GM23248 (cell line): ENCODE data around the gene P4HTM. TPM values are rescaled to one million over a fixed set of nuclear protein-coding genes. Genes with fewer than 3 reads are reported as not detected.

Source experiments
- DNase-seq: peaks from one replicate; pipeline ENCODE4 v3.0.0-alpha.2; 2015
- H2AFZ ChIP-seq: fragments of 200-600 bp; sonication (generic); 2 replicates; pipeline ENCODE4 v1.6.1; 2016; ENCODE audit warnings: antibody characterized with exemption
- H3F3A ChIP-seq: fragments of 200-600 bp; sonication (generic); 2 replicates; pipeline ENCODE4 v1.6.1; 2016; ENCODE audit warnings: mild to moderate bottlenecking, antibody characterized with exemption, mixed run types; ENCODE audit not compliant: insufficient read depth
- H3K27ac ChIP-seq: fragments of 200-600 bp; sonication (generic); 2 replicates; pipeline ENCODE4 v1.5.1; 2016; ENCODE audit warnings: mild to moderate bottlenecking
- H3K27me3 ChIP-seq: fragments of 200-600 bp; sonication (generic); replicated peaks from 2 replicates; pipeline ENCODE4 v1.6.1; 2016; ENCODE audit warnings: mild to moderate bottlenecking; ENCODE audit not compliant: insufficient read depth
- H3K36me3 ChIP-seq: fragments of 200-600 bp; sonication (generic); 2 replicates; pipeline ENCODE4 v1.6.1; 2016; ENCODE audit warnings: low read depth, mild to moderate bottlenecking
- H3K4me1 ChIP-seq: fragments of 200-600 bp; sonication (generic); 2 replicates; pipeline ENCODE4 v1.6.1; 2016; ENCODE audit warnings: mild to moderate bottlenecking; ENCODE audit not compliant: insufficient read depth
- H3K4me2 ChIP-seq: fragments of 200-600 bp; sonication (generic); one replicate; pipeline ENCODE4 v1.6.1; 2016; ENCODE audit warnings: mild to moderate bottlenecking; ENCODE audit not compliant: unreplicated experiment
- H3K4me3 ChIP-seq: fragments of 200-600 bp; sonication (generic); 2 replicates; pipeline ENCODE4 v1.5.1; 2016; ENCODE audit warnings: mild to moderate bottlenecking
- H3K79me2 ChIP-seq: fragments of 200-600 bp; sonication (generic); 2 replicates; pipeline ENCODE4 v1.6.1; 2016; ENCODE audit warnings: mild to moderate bottlenecking; ENCODE audit not compliant: insufficient read depth
- H3K9ac ChIP-seq: fragments of 200-600 bp; sonication (generic); 2 replicates; pipeline ENCODE4 v1.6.1; 2016; ENCODE audit warnings: mild to moderate bottlenecking
- H3K9me2 ChIP-seq: fragments of 200-600 bp; sonication (generic); 2 replicates; pipeline ENCODE4 v1.6.1; 2016; ENCODE audit warnings: mixed run types, mild to moderate bottlenecking, moderate library complexity; ENCODE audit not compliant: insufficient read depth
- H3K9me3 ChIP-seq: fragments of 200-600 bp; sonication (generic); one replicate; pipeline ENCODE4 v1.6.1; 2017; ENCODE audit warnings: low read depth
- H4K20me1 ChIP-seq: fragments of 200-600 bp; sonication (generic); 2 replicates; pipeline ENCODE4 v1.6.0; 2016; ENCODE audit not compliant: insufficient read depth
- EZH2 ChIP-seq: fragments of 200-600 bp; sonication (generic); IDR thresholded peaks from 2 replicates; pipeline ENCODE4 v1.6.1; 2018; ENCODE audit warnings: antibody characterized with exemption, mild to moderate bottlenecking; ENCODE audit not compliant: insufficient read depth, poor library complexity, severe bottlenecking
- EZH2phosphoT487 ChIP-seq: fragments of 200-600 bp; sonication (generic); IDR thresholded peaks from 2 replicates; pipeline ENCODE4 v1.6.1; 2018; ENCODE audit warnings: antibody characterized with exemption, moderate library complexity, mild to moderate bottlenecking, low read depth; ENCODE audit not compliant: insufficient read depth
- WGBS, 2 experiments: methylation state at CpG; one replicate each; pipeline ENCODE4 v1.1.6; 2015 to 2017; ENCODE audit warnings: low lambda C conversion rate in 2 of 2, low coverage in 1 of 2; ENCODE audit errors: missing lambda C conversion rate in 2 of 2; 5-methylcytosine and 5-hydroxymethylcytosine counted together
- in situ Hi-C: fragments of 300-500 bp; cut with MboI; formaldehyde crosslinking; loops from 2 replicates; pipeline ENCODE4 v1.15.0; 2020
- polyA plus RNA-seq: library from polyadenylated mRNA; unstranded; fragments of >200 nt; fragmentation: Nextera tagmentation; extraction: Ambion mirVana; gene quantifications from 2 replicates; pipeline ENCODE4 v1.2.1, GENCODE V29; 2016
- total RNA-seq: library from RNA; depleted of rRNA; stranded (reverse); fragments of >200 nt; shearing (Covaris generic); gene quantifications from 2 replicates; pipeline ENCODE4 v1.2.3, GENCODE V29; 2014; rRNA removed

Gene P4HTM
- 38.3 and 53.6 TPM in 2 replicates for total RNA-seq
- polyA plus RNA-seq = 29.7 and 30.4 TPM in 2 replicates

GRCh38 chr3:48989796-48990635 is at the start of gene P4HTM:
P4HTM (plus strand) TSS chr3:48990241; CDS start chr3:48990257, 16 bp downstream.
- Histone ChIP-seq H3K9me2 (no peaks in the 10 kb centered on the region), H3K27me3 (no peaks in the 10 kb centered on the region), H2AFZ (peak within 1 kb of the TSS; percentile 71), H3K9ac (peak within 1 kb of the TSS; percentile 86), H3K36me3 (no peaks in the 10 kb centered on the region), H3K4me2 (peak within 1 kb of the TSS; percentile 88), H3K27ac (peak within 1 kb of the TSS; percentile 94), H3F3A (peaks cover 6% of the 10 kb centered on the region; the same call in 1 of the 2 replicates), H3K4me1 (peaks cover 14% of the 10 kb centered on the region; the same call in 1 of the 2 replicates), H3K79me2 (peaks cover 47% of the 10 kb centered on the region), H3K9me3 (no peaks in the 10 kb centered on the region), H4K20me1 (no peaks in the 10 kb centered on the region), H3K4me3 (peak within 1 kb of the TSS; percentile 77)
- in situ Hi-C loops = no loop called here
- TF ChIP-seq EZH2phosphoT487 = no peak
- no peak for TF ChIP-seq EZH2
- peak; percentile 97 for DNase-seq
- WGBS, 2 experiments = 1 to 2% methylated on average over 66 to 74 of the region's 91 CpGs

- no peak for TF ChIP-seq EZH2
- no peak for TF ChIP-seq EZH2phosphoT487
- H3K9me3 ChIP-seq = no peaks in the 10 kb centered on the region
- 0 out of 2 replicates have a peak, but pooled peaks cover 11% of the 10 kb centered on the region for H3F3A ChIP-seq
- no peak overlapping the region for H2AFZ ChIP-seq
- H3K4me2 ChIP-seq = no peak overlapping the region
- H3K9me2 ChIP-seq = no peaks in the 10 kb centered on the region
- 99 to 100% methylated on average over 2 of the region's 2 CpGs for WGBS, 2 experiments
- no peak for DNase-seq
- H3K27me3 ChIP-seq = no peaks in the 10 kb centered on the region
- 0 out of 2 replicates have a peak, but pooled peaks cover 10% of the 10 kb centered on the region for H3K4me1 ChIP-seq
- no peak overlapping the region for H3K9ac ChIP-seq
- H3K4me3 ChIP-seq = no peak overlapping the region
- in situ Hi-C loops = no loop called here
- H3K79me2 ChIP-seq = peaks cover 96% of the 10 kb centered on the region
- H3K36me3 ChIP-seq = no peaks in the 10 kb centered on the region
- H4K20me1 ChIP-seq = peaks cover 7% of the 10 kb centered on the region; the same call in 1 of the 2 replicates
- no peak overlapping the region for H3K27ac ChIP-seq
These were observed 44.6 kb upstream of the P4HTM start for GRCh38 chr3:48945432-48945831.

- Histone ChIP-seq H3K4me1 (0 out of 2 replicates have a peak, but pooled peaks cover 10% of the 10 kb centered on the region), H3K27ac (no peak overlapping the region), H3K9me2 (no peaks in the 10 kb centered on the region), H3K79me2 (peaks cover 98% of the 10 kb centered on the region), H4K20me1 (peaks cover 7% of the 10 kb centered on the region; the same call in 1 of the 2 replicates), H3K36me3 (no peaks in the 10 kb centered on the region), H3K4me3 (no peak overlapping the region), H3K4me2 (no peak overlapping the region), H3K27me3 (no peaks in the 10 kb centered on the region), H3K9me3 (no peaks in the 10 kb centered on the region), H2AFZ (no peak overlapping the region), H3F3A (0 out of 2 replicates have a peak, but pooled peaks cover 11% of the 10 kb centered on the region), H3K9ac (no peak overlapping the region)
- WGBS, 2 experiments = 76 to 86% methylated on average over 4 of the region's 4 CpGs
- no peak for DNase-seq
- TF ChIP-seq EZH2phosphoT487 (no peak), EZH2 (no peak)
- in situ Hi-C loops = no loop called here
These were observed 44.0 kb upstream of the P4HTM start for GRCh38 chr3:48945891-48946549.

GRCh38 chr3:48949376-48949717 is 40.7 kb upstream of the P4HTM start:
- WGBS, 2 experiments = 70 to 84% methylated on average over 2 of the region's 2 CpGs
- DNase-seq = no peak
- in situ Hi-C loops = no loop called here
- Histone ChIP-seq H3K36me3 (0 out of 2 replicates have a peak, but pooled peaks cover 4% of the 10 kb centered on the region), H4K20me1 (peaks cover 7% of the 10 kb centered on the region; the same call in 1 of the 2 replicates), H2AFZ (no peak overlapping the region), H3K9me3 (no peaks in the 10 kb centered on the region), H3K27me3 (no peaks in the 10 kb centered on the region), H3K4me1 (0 out of 2 replicates have a peak, but pooled peaks cover 10% of the 10 kb centered on the region), H3K4me3 (no peak overlapping the region), H3F3A (0 out of 2 replicates have a peak, but pooled peaks cover 11% of the 10 kb centered on the region), H3K9me2 (no peaks in the 10 kb centered on the region), H3K9ac (no peak overlapping the region), H3K79me2 (peaks cover 98% of the 10 kb centered on the region), H3K27ac (no peak overlapping the region), H3K4me2 (no peak overlapping the region)
- TF ChIP-seq EZH2 = no peak
- TF ChIP-seq EZH2phosphoT487 = no peak
